ENCODE data around the gene ADPRM. TPM values are rescaled to one million over a fixed set of nuclear protein-coding genes. Genes with fewer than 3 reads are reported as not detected.
A peak's percentile ranks its signal among the peaks of the same experiment; 100 is the strongest.

Gene ADPRM
- total and polyA plus RNA-seq, 8 donors: 4.1 to 6.9 (median 4.6) TPM

- no peaks in the 10 kb centered on the region for H3K9me3 ChIP-seq
- H3K27ac ChIP-seq: no peak overlapping the region
- FAIRE-seq (no peak), DNase-seq (no peak), ATAC-seq (no peak)
- H3K27me3 ChIP-seq: no peaks in the 10 kb centered on the region
- H3K4me1 ChIP-seq: peaks cover 0 to 5% (median 0%) of the 10 kb centered on the region in 3 donors
- 87 to 88% methylated on average over 5 of the region's 5 CpGs for WGBS, 2 donors
- no peak for TF ChIP-seq CTCF (IDR thresholded peaks at IDR 0.05)
- no peak overlapping the region for H3K4me3 ChIP-seq
- intact Hi-C loops (cut with DNase I): no loop called here
- peaks cover 0 to 15% (median 6%) of the 10 kb centered on the region in 3 donors for H3K36me3 ChIP-seq
Observed at GRCh38 chr17:10705727-10706126, 8.3 kb downstream of the ADPRM start.

GRCh38 chr17:10713318-10713717 lies 15.9 kb downstream of the ADPRM start:
- no peak overlapping the region for H3K27ac ChIP-seq
- no peaks in the 10 kb centered on the region for H3K9me3 ChIP-seq
- intact Hi-C loops (cut with DNase I): no loop called here
- peaks cover 3 to 14% (median 9%) of the 10 kb centered on the region in 3 donors for H3K36me3 ChIP-seq
- 91 to 95% methylated on average over 2 of the region's 2 CpGs for WGBS, 2 donors
- no peaks in the 10 kb centered on the region for H3K27me3 ChIP-seq
- H3K4me3 ChIP-seq: no peak overlapping the region
- TF ChIP-seq CTCF (IDR thresholded peaks at IDR 0.05): no peak
- no peak for ATAC-seq
- no peak for DNase-seq
- no peak for FAIRE-seq
- H3K4me1 ChIP-seq: no peaks in the 10 kb centered on the region

- TF ChIP-seq CTCF (IDR thresholded peaks at IDR 0.05): no peak
- Histone ChIP-seq H3K4me1 (peaks cover 0 to 3% (median 0%) of the 10 kb centered on the region in 3 donors), H3K27me3 (no peaks in the 10 kb centered on the region), H3K4me3 (no peak overlapping the region), H3K27ac (no peak overlapping the region), H3K9me3 (no peaks in the 10 kb centered on the region), H3K36me3 (peaks cover 2 to 9% (median 5%) of the 10 kb centered on the region in 3 donors)
- DNase-seq: no peak
- ATAC-seq: no peak
- intact Hi-C loops (cut with DNase I): no loop called here
- 81 to 89% methylated on average over 10 of the region's 10 CpGs for WGBS, 2 donors
- no peak for FAIRE-seq
Observed at GRCh38 chr17:10716218-10716617, 18.8 kb downstream of the ADPRM start.

GRCh38 chr17:10718547-10718946 lies 21.2 kb downstream of the ADPRM start:
- intact Hi-C loops (cut with DNase I): no loop called here
- Histone ChIP-seq H3K36me3 (no peaks in the 10 kb centered on the region), H3K4me1 (peaks cover 0 to 3% (median 0%) of the 10 kb centered on the region in 3 donors), H3K27ac (no peak overlapping the region), H3K4me3 (no peak overlapping the region), H3K27me3 (no peaks in the 10 kb centered on the region), H3K9me3 (no peaks in the 10 kb centered on the region)
- DNase-seq: no peak
- WGBS, 2 donors: 15 to 29% methylated on average over 1 of the region's 1 CpG
- no peak for ATAC-seq
- peak; percentile 71 for FAIRE-seq
- TF ChIP-seq CTCF (IDR thresholded peaks at IDR 0.05): no peak

GRCh38 chr17:10724546-10725195 lies 27.3 kb downstream of the ADPRM start:
- Histone ChIP-seq H3K27ac (no peak overlapping the region), H3K36me3 (no peaks in the 10 kb centered on the region), H3K9me3 (no peaks in the 10 kb centered on the region), H3K27me3 (no peaks in the 10 kb centered on the region), H3K4me3 (no peak overlapping the region), H3K4me1 (no peaks in the 10 kb centered on the region)
- ATAC-seq: no peak
- 85% methylated on average over 11 of the region's 11 CpGs for WGBS, 2 donors
- intact Hi-C loops (cut with DNase I): no loop called here
- no peak for DNase-seq
- TF ChIP-seq CTCF (IDR thresholded peaks at IDR 0.05): no peak
- FAIRE-seq: no peak
